BLaER1 (cell line): ENCODE data around the gene HMGCL.

Source experiments
- H3K27ac ChIP-seq: shearing (Covaris generic); formaldehyde crosslinking; 2 replicates; pipeline ENCODE4 v1.8.1; 2022
- H3K27me3 ChIP-seq: shearing (Covaris generic); formaldehyde crosslinking; 2 replicates; pipeline ENCODE4 v1.8.1; 2022
- H3K36me3 ChIP-seq: shearing (Covaris generic); formaldehyde crosslinking; 2 replicates; pipeline ENCODE4 v1.8.1; 2022
- H3K4me1 ChIP-seq: shearing (Covaris generic); formaldehyde crosslinking; 2 replicates; pipeline ENCODE4 v1.8.1; 2022
- H3K4me2 ChIP-seq: shearing (Covaris generic); formaldehyde crosslinking; 2 replicates; pipeline ENCODE4 v1.8.1; 2022
- H3K4me3 ChIP-seq: shearing (Covaris generic); formaldehyde crosslinking; 2 replicates; pipeline ENCODE4 v1.8.1; 2022
- H3K9ac ChIP-seq: shearing (Covaris generic); formaldehyde crosslinking; 2 replicates; pipeline ENCODE4 v1.8.1; 2022
- H3K9me3 ChIP-seq: shearing (Covaris generic); formaldehyde crosslinking; 2 replicates; pipeline ENCODE4 v1.8.1; 2022
- H4K20me1 ChIP-seq: shearing (Covaris generic); formaldehyde crosslinking; 2 replicates; pipeline ENCODE4 v1.8.1; 2022
- Cebpa-rat ChIP-seq: shearing (Covaris generic); IDR thresholded peaks from 2 replicates; pipeline ENCODE4 v1.8.1; 2022

HMGCL gene

GRCh38 chr1:23825076-23825761 lies at the start of gene HMGCL:
Gene HMGCL, minus strand, starts transcription at chr1:23825429. Its CDS starts 14 bp downstream, at chr1:23825415.
- Histone ChIP-seq H3K4me3 (peak within 1 kb of the TSS; percentile 99), H3K4me1 (peaks cover 25% of the 10 kb centered on the region), H3K4me2 (peak within 1 kb of the TSS; percentile 76), H3K27ac (peak within 1 kb of the TSS; percentile 98), H4K20me1 (no peaks in the 10 kb centered on the region), H3K9me3 (no peaks in the 10 kb centered on the region), H3K36me3 (peaks cover 2% of the 10 kb centered on the region), H3K27me3 (no peaks in the 10 kb centered on the region), H3K9ac (peak within 1 kb of the TSS; percentile 99)
- TF ChIP-seq Cebpa-rat: no peak

GRCh38 chr1:23872421-23872820 lies 47.2 kb upstream of the HMGCL start:
- no peak for TF ChIP-seq Cebpa-rat
- no peak overlapping the region for H3K27ac ChIP-seq
- peaks cover 3% of the 10 kb centered on the region; the same call in 1 of the 2 replicates for H4K20me1 ChIP-seq
- H3K4me1 ChIP-seq: peaks cover 17% of the 10 kb centered on the region
- no peaks in the 10 kb centered on the region for H3K36me3 ChIP-seq
- H3K27me3 ChIP-seq: no peaks in the 10 kb centered on the region
- H3K9ac ChIP-seq: no peak overlapping the region
- H3K9me3 ChIP-seq: peaks cover 16% of the 10 kb centered on the region
- no peak overlapping the region for H3K4me2 ChIP-seq
- H3K4me3 ChIP-seq: no peak overlapping the region

GRCh38 chr1:23869051-23869450 lies 43.8 kb upstream of the HMGCL start:
- Histone ChIP-seq H3K9ac (peak overlapping the region; percentile 28; the same call in 1 of the 2 replicates), H3K27me3 (no peaks in the 10 kb centered on the region), H3K36me3 (peaks cover 12% of the 10 kb centered on the region), H4K20me1 (peaks cover 15% of the 10 kb centered on the region; the same call in 1 of the 2 replicates), H3K9me3 (no peaks in the 10 kb centered on the region), H3K4me1 (peaks cover 47% of the 10 kb centered on the region), H3K4me2 (peak overlapping the region; percentile 99), H3K4me3 (peak overlapping the region; percentile 80), H3K27ac (0 out of 2 replicates have a peak overlapping the region, but pooled peaks have one; percentile 44)
- TF ChIP-seq Cebpa-rat: no peak

- peak overlapping the region; percentile 99 for H3K4me2 ChIP-seq
- peak overlapping the region; percentile 80 for H3K4me3 ChIP-seq
- peaks cover 15% of the 10 kb centered on the region; the same call in 1 of the 2 replicates for H4K20me1 ChIP-seq
- TF ChIP-seq Cebpa-rat: no peak
- H3K27me3 ChIP-seq: no peaks in the 10 kb centered on the region
- 0 out of 2 replicates have a peak overlapping the region, but pooled peaks have one; percentile 44 for H3K27ac ChIP-seq
- H3K4me1 ChIP-seq: peaks cover 47% of the 10 kb centered on the region
- peaks cover 16% of the 10 kb centered on the region for H3K36me3 ChIP-seq
- H3K9me3 ChIP-seq: no peaks in the 10 kb centered on the region
- H3K9ac ChIP-seq: peak overlapping the region; percentile 28; the same call in 1 of the 2 replicates
Measured at GRCh38 chr1:23868557-23869016, 43.4 kb upstream of the HMGCL start.

GRCh38 chr1:23867895-23868556 lies 42.8 kb upstream of the HMGCL start, which contains the start of gene FUCA1:
Gene FUCA1, minus strand, starts transcription at chr1:23868290. Its CDS starts 4 bp downstream, at chr1:23868286.
- Histone ChIP-seq H3K36me3 (peaks cover 22% of the 10 kb centered on the region), H3K27ac (peak within 1 kb of the TSS; percentile 53; the same call in 1 of the 2 replicates), H4K20me1 (peaks cover 15% of the 10 kb centered on the region; the same call in 1 of the 2 replicates), H3K27me3 (no peaks in the 10 kb centered on the region), H3K4me3 (peak within 1 kb of the TSS; percentile 80), H3K4me1 (peaks cover 47% of the 10 kb centered on the region), H3K9ac (peak within 1 kb of the TSS; percentile 81), H3K4me2 (peak within 1 kb of the TSS; percentile 99), H3K9me3 (no peaks in the 10 kb centered on the region)
- no peak for TF ChIP-seq Cebpa-rat

GRCh38 chr1:23867542-23867894 lies 42.3 kb upstream of the HMGCL start:
- H3K4me2 ChIP-seq: peak overlapping the region; percentile 99
- H4K20me1 ChIP-seq: peaks cover 15% of the 10 kb centered on the region; the same call in 1 of the 2 replicates
- H3K4me3 ChIP-seq: peak overlapping the region; percentile 80
- no peaks in the 10 kb centered on the region for H3K27me3 ChIP-seq
- TF ChIP-seq Cebpa-rat: no peak
- no peaks in the 10 kb centered on the region for H3K9me3 ChIP-seq
- H3K9ac ChIP-seq: peak overlapping the region; percentile 81
- peak overlapping the region; percentile 53; the same call in 1 of the 2 replicates for H3K27ac ChIP-seq
- H3K4me1 ChIP-seq: peaks cover 47% of the 10 kb centered on the region
- peaks cover 27% of the 10 kb centered on the region for H3K36me3 ChIP-seq

GRCh38 chr1:23865543-23865930 lies 40.3 kb upstream of the HMGCL start:
- Histone ChIP-seq H3K4me2 (peak overlapping the region; percentile 99), H3K4me3 (peak overlapping the region; percentile 20; the same call in 1 of the 2 replicates), H3K4me1 (peaks cover 47% of the 10 kb centered on the region)

GRCh38 chr1:23864801-23865542 lies 39.7 kb upstream of the HMGCL start:
- 0 out of 2 replicates have a peak overlapping the region, but pooled peaks have one; percentile 14 for H3K27ac ChIP-seq

More at GRCh38 chr1:23865543-23865930, 40.3 kb upstream of the HMGCL start:
- peaks cover 46% of the 10 kb centered on the region for H3K36me3 ChIP-seq
- H3K9me3 ChIP-seq: no peaks in the 10 kb centered on the region
- H3K27me3 ChIP-seq: no peaks in the 10 kb centered on the region
- peak overlapping the region; percentile 30; the same call in 1 of the 2 replicates for H3K9ac ChIP-seq
- peaks cover 15% of the 10 kb centered on the region; the same call in 1 of the 2 replicates for H4K20me1 ChIP-seq
- 0 out of 2 replicates have a peak overlapping the region, but pooled peaks have one; percentile 14 for H3K27ac ChIP-seq
- no peak for TF ChIP-seq Cebpa-rat

GRCh38 chr1:23862640-23863039 lies 37.4 kb upstream of the HMGCL start:
- H3K36me3 ChIP-seq: peaks cover 73% of the 10 kb centered on the region
- no peak overlapping the region for H3K4me2 ChIP-seq
- peaks cover 32% of the 10 kb centered on the region for H3K4me1 ChIP-seq
- no peaks in the 10 kb centered on the region for H3K9me3 ChIP-seq
- TF ChIP-seq Cebpa-rat: no peak
- no peak overlapping the region for H3K9ac ChIP-seq
- no peaks in the 10 kb centered on the region for H3K27me3 ChIP-seq
- H4K20me1 ChIP-seq: peaks cover 14% of the 10 kb centered on the region; the same call in 1 of the 2 replicates
- no peak overlapping the region for H3K4me3 ChIP-seq
- H3K27ac ChIP-seq: no peak overlapping the region

More at GRCh38 chr1:23864801-23865542, 39.7 kb upstream of the HMGCL start:
- peak overlapping the region; percentile 99 for H3K4me2 ChIP-seq
- peaks cover 49% of the 10 kb centered on the region for H3K36me3 ChIP-seq
- no peaks in the 10 kb centered on the region for H3K27me3 ChIP-seq
- no peak for TF ChIP-seq Cebpa-rat
- H3K4me3 ChIP-seq: 0 out of 2 replicates have a peak overlapping the region, but pooled peaks have one; percentile 20
- H4K20me1 ChIP-seq: peaks cover 15% of the 10 kb centered on the region; the same call in 1 of the 2 replicates
- H3K9me3 ChIP-seq: no peaks in the 10 kb centered on the region
- peaks cover 47% of the 10 kb centered on the region for H3K4me1 ChIP-seq
- peak overlapping the region; percentile 30; the same call in 1 of the 2 replicates for H3K9ac ChIP-seq
